ENCODE measurements around the gene PDIA5.

Gene PDIA5

DNA sequence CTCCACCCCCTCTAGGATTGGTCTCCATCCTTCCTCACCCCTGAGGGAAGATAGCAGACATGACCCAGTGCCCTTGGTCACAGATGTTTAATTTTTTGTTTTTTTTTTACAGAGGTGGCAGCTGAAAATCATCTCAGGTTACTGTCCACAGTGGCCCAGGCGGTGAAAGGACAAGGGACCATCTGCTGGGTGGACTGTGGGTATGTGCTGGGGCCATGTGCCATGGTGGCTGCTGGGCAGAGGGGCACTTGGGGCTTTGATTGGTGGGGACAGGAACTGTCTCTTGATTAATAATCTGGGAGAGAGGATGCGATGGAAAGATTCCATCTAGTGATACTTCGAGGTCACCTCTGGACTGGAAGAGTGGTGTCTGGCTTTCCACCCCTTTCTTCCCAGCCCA, 25.4 kb downstream of the PDIA5 start:
- Histone ChIP-seq H4K20me1 (ENCODE audit: insufficient read depth, low read length, poor library complexity, severe bottlenecking) (peaks cover 7% of the 10 kb centered on the region), H3K27me3 (ENCODE audit: insufficient read depth, low read length, poor library complexity, severe bottlenecking) (no peaks in the 10 kb centered on the region), H3K4me1 (ENCODE audit: insufficient read depth, low read length, poor library complexity, severe bottlenecking) (peaks cover 37% of the 10 kb centered on the region), H3K36me3 (ENCODE audit: insufficient read depth, low read length) (peaks cover 78% of the 10 kb centered on the region; the same call in 1 of the 2 replicates), H3K4me2 (ENCODE audit: low read depth, low read length, poor library complexity, severe bottlenecking) (no peak overlapping the region), H2AFZ (ENCODE audit: low read length) (no peak overlapping the region), H3K9me2 (replicated peaks; ENCODE audit: low read depth, low read length) (no peaks in the 10 kb centered on the region), H3K9me3 (ENCODE audit: insufficient read depth, low read depth, low read length) (no peaks in the 10 kb centered on the region), H3K9ac (ENCODE audit: low read depth, low read length, poor library complexity, severe bottlenecking) (no peak overlapping the region), H3F3A (ENCODE audit: low read depth) (no peaks in the 10 kb centered on the region), H3K79me2 (ENCODE audit: insufficient read depth, low read length) (peaks cover 79% of the 10 kb centered on the region), H3K4me3 (ENCODE audit: low read length, poor library complexity, severe bottlenecking) (no peak overlapping the region)
- TF ChIP-seq, protein P1, sequence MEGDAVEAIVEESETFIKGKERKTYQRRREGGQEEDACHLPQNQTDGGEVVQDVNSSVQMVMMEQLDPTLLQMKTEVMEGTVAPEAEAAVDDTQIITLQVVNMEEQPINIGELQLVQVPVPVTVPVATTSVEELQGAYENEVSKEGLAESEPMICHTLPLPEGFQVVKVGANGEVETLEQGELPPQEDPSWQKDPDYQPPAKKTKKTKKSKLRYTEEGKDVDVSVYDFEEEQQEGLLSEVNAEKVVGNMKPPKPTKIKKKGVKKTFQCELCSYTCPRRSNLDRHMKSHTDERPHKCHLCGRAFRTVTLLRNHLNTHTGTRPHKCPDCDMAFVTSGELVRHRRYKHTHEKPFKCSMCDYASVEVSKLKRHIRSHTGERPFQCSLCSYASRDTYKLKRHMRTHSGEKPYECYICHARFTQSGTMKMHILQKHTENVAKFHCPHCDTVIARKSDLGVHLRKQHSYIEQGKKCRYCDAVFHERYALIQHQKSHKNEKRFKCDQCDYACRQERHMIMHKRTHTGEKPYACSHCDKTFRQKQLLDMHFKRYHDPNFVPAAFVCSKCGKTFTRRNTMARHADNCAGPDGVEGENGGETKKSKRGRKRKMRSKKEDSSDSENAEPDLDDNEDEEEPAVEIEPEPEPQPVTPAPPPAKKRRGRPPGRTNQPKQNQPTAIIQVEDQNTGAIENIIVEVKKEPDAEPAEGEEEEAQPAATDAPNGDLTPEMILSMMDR (conservative IDR thresholded peaks at IDR 0.05; ENCODE audit: low read length): no peak
- no peak for TF ChIP-seq EZH2phosphoT487 (IDR thresholded peaks at IDR 0.05; ENCODE audit: borderline replicate concordance)

DNA sequence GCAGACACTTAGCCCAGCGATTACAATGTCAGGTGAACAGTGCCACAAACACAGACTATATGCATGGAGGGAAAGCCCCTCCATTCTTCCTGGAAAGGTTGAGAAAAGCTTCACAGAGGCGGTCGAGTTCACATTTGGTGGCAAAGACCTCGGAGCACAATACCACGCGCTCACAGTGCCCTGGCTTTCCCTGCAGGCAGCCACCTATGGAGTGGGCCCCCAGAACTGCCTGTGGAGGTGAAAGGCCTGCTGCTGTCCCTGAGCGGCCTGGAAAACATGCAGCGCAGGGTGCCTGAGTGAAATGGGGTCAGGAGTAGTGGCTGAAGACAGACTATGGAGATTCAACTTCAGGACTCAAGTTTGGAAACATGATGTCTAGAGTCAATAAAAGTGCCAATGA, 26.9 kb downstream of the PDIA5 start:
- Histone ChIP-seq H3K9me3 (ENCODE audit: insufficient read depth, low read depth, low read length) (no peaks in the 10 kb centered on the region), H3K4me2 (ENCODE audit: low read depth, low read length, poor library complexity, severe bottlenecking) (no peak overlapping the region), H4K20me1 (ENCODE audit: insufficient read depth, low read length, poor library complexity, severe bottlenecking) (peaks cover 12% of the 10 kb centered on the region), H2AFZ (ENCODE audit: low read length) (no peak overlapping the region), H3F3A (ENCODE audit: low read depth) (no peaks in the 10 kb centered on the region), H3K9me2 (replicated peaks; ENCODE audit: low read depth, low read length) (no peaks in the 10 kb centered on the region), H3K27me3 (ENCODE audit: insufficient read depth, low read length, poor library complexity, severe bottlenecking) (no peaks in the 10 kb centered on the region), H3K4me1 (ENCODE audit: insufficient read depth, low read length, poor library complexity, severe bottlenecking) (peaks cover 25% of the 10 kb centered on the region), H3K36me3 (ENCODE audit: insufficient read depth, low read length) (peaks cover 92% of the 10 kb centered on the region; the same call in 1 of the 2 replicates), H3K4me3 (ENCODE audit: low read length, poor library complexity, severe bottlenecking) (no peak overlapping the region), H3K79me2 (ENCODE audit: insufficient read depth, low read length) (peaks cover 72% of the 10 kb centered on the region), H3K9ac (ENCODE audit: low read depth, low read length, poor library complexity, severe bottlenecking) (no peak overlapping the region)
- no peak for TF ChIP-seq EZH2phosphoT487 (IDR thresholded peaks at IDR 0.05; ENCODE audit: borderline replicate concordance)
- TF ChIP-seq, protein P1 (conservative IDR thresholded peaks at IDR 0.05; ENCODE audit: low read length): no peak

DNA sequence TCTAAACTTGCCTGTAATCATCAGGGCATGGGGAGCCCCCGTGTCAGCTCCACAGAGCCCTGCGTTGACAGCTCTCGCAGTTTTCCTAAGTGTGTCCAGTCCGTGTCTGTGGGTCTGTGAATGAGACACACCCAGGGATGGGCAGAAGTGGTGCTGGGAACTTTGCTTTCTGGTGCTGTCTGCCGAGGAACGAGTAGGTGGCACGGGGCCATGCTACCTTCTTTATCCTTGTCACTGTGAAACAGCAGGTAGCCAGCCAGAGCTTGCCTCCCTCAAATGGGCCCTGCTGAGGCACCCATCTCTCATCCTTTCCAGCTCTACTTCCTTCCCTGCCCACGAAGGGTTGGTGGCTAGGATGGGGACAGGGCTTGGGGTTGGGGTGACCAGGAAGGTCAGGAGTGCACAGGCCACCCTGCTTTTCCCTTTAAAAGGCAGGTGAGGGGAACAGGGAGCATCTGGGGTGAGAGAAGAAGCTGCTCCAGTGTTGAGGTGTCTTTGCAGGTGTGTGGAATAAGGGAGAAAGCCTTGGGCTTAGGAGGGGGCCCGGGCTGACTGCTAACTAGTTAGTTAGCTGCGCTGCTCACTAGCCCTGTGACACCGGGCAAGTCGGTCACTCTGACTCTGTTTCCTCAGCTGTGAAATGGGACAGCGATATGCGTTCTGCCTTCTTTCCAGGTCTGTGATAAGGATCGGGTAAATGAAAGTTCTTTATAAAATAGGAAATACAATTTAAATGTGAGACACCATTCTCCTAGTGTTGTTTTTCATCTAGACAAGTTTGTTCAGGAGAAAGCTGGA, 27.9 kb downstream of the PDIA5 start:
- no peaks in the 10 kb centered on the region for H3K9me2 ChIP-seq (replicated peaks; ENCODE audit: low read depth, low read length)
- no peaks in the 10 kb centered on the region for H3K9me3 ChIP-seq (ENCODE audit: insufficient read depth, low read depth, low read length)
- no peak overlapping the region for H3K9ac ChIP-seq (ENCODE audit: low read depth, low read length, poor library complexity, severe bottlenecking)
- no peak overlapping the region for H2AFZ ChIP-seq (ENCODE audit: low read length)
- peaks cover 22% of the 10 kb centered on the region for H3K4me1 ChIP-seq (ENCODE audit: insufficient read depth, low read length, poor library complexity, severe bottlenecking)
- no peak overlapping the region for H3K4me2 ChIP-seq (ENCODE audit: low read depth, low read length, poor library complexity, severe bottlenecking)
- TF ChIP-seq EZH2phosphoT487 (IDR thresholded peaks at IDR 0.05; ENCODE audit: borderline replicate concordance): no peak
- TF ChIP-seq, protein P1 (conservative IDR thresholded peaks at IDR 0.05; ENCODE audit: low read length): no peak
- peaks cover 12% of the 10 kb centered on the region for H4K20me1 ChIP-seq (ENCODE audit: insufficient read depth, low read length, poor library complexity, severe bottlenecking)
- H3F3A ChIP-seq (ENCODE audit: low read depth): no peaks in the 10 kb centered on the region
- no peak overlapping the region for H3K4me3 ChIP-seq (ENCODE audit: low read length, poor library complexity, severe bottlenecking)
- peaks cover 92% of the 10 kb centered on the region; the same call in 1 of the 2 replicates for H3K36me3 ChIP-seq (ENCODE audit: insufficient read depth, low read length)
- H3K79me2 ChIP-seq (ENCODE audit: insufficient read depth, low read length): peaks cover 62% of the 10 kb centered on the region; the same call in 1 of the 2 replicates
- H3K27me3 ChIP-seq (ENCODE audit: insufficient read depth, low read length, poor library complexity, severe bottlenecking): no peaks in the 10 kb centered on the region

Measured in Loucy (cell line).